ENCODE data around the gene SPTBN1.

The SPTBN1 gene

GRCh38 chr2:54455563-54456361, at the start of gene SPTBN1:
Gene SPTBN1 (plus strand): TSS chr2:54456327. CDS start chr2:54526419, 70,092 bp downstream.
- peak in 1 of 2 donors; percentile 12 for DNase-seq

- no peak for DNase-seq
These were observed 48.4 kb upstream of the SPTBN1 start for GRCh38 chr2:54407693-54408092.

- no peak for DNase-seq
These were observed 47.8 kb upstream of the SPTBN1 start for GRCh38 chr2:54408288-54408687.

GRCh38 chr2:54409752-54410151, 46.4 kb upstream of the SPTBN1 start:
- no peak for DNase-seq

- no peak for DNase-seq
These were observed 44.2 kb upstream of the SPTBN1 start for GRCh38 chr2:54411801-54412354.

GRCh38 chr2:54416166-54416813, 39.8 kb upstream of the SPTBN1 start:
- no peak for DNase-seq

- DNase-seq: no peak
These were observed 39.2 kb upstream of the SPTBN1 start for GRCh38 chr2:54416938-54417337.

GRCh38 chr2:54417577-54417976, 38.5 kb upstream of the SPTBN1 start:
- no peak for DNase-seq

- no peak for DNase-seq
These were observed 36.7 kb upstream of the SPTBN1 start for GRCh38 chr2:54419388-54419787.

GRCh38 chr2:54419855-54420523, 36.1 kb upstream of the SPTBN1 start:
- DNase-seq: no peak

- DNase-seq: no peak
These were observed 35.5 kb upstream of the SPTBN1 start for GRCh38 chr2:54420524-54421172.

GRCh38 chr2:54422072-54422581, 34.0 kb upstream of the SPTBN1 start:
- peak in 1 of 2 donors; percentile 4 for DNase-seq

- no peak for DNase-seq
These were observed 32.9 kb upstream of the SPTBN1 start for GRCh38 chr2:54423213-54423612.

GRCh38 chr2:54424555-54425163, 31.5 kb upstream of the SPTBN1 start:
- DNase-seq: no peak

- DNase-seq: no peak
These were observed 27.9 kb upstream of the SPTBN1 start for GRCh38 chr2:54428108-54428831.

- no peak for DNase-seq
These were observed 27.1 kb upstream of the SPTBN1 start for GRCh38 chr2:54429054-54429453.

- DNase-seq: no peak
These were observed 26.1 kb upstream of the SPTBN1 start for GRCh38 chr2:54429811-54430551.

- DNase-seq: no peak
These were observed 25.5 kb upstream of the SPTBN1 start for GRCh38 chr2:54430649-54431048.

- DNase-seq: no peak
These were observed 23.7 kb upstream of the SPTBN1 start for GRCh38 chr2:54432251-54433015.

GRCh38 chr2:54434229-54434628, 21.9 kb upstream of the SPTBN1 start:
- no peak for DNase-seq
